Activated CD8-positive, alpha-beta memory T cell treated with anti-CD3 and anti-CD28 coated beads, Interleukin-2, amount 50 U/mL, for 4 hours (primary cell): Measurements from ENCODE around the gene ENKD1.

Experiments
- DNase-seq: peaks from one replicate; pipeline ENCODE4 v3.0.0-alpha.2; 2020

ENKD1 gene

GRCh38 chr16:67648764-67649407 lies 17.7 kb downstream of the ENKD1 start:
- DNase-seq, result no peak

GRCh38 chr16:67648088-67648763 lies 18.3 kb downstream of the ENKD1 start:
- no peak for DNase-seq

- DNase-seq, result no peak
Measured at GRCh38 chr16:67647681-67648080, 18.9 kb downstream of the ENKD1 start.

- DNase-seq, result no peak
Measured at GRCh38 chr16:67647111-67647651, 19.4 kb downstream of the ENKD1 start.

- no peak for DNase-seq
Measured at GRCh38 chr16:67645397-67646121, 21.0 kb downstream of the ENKD1 start.

GRCh38 chr16:67644038-67644437 lies 22.5 kb downstream of the ENKD1 start:
- DNase-seq, result no peak

- no peak for DNase-seq
Measured at GRCh38 chr16:67641779-67642708, 24.5 kb downstream of the ENKD1 start.

- no peak for DNase-seq
Measured at GRCh38 chr16:67637625-67638024, 28.9 kb downstream of the ENKD1 start.

GRCh38 chr16:67636713-67637112 lies 29.8 kb downstream of the ENKD1 start:
- DNase-seq, result no peak

- no peak for DNase-seq
Measured at GRCh38 chr16:67632415-67633172, 34.0 kb downstream of the ENKD1 start.

- no peak for DNase-seq
Measured at GRCh38 chr16:67628216-67628615, 38.3 kb downstream of the ENKD1 start.

GRCh38 chr16:67613808-67614207 lies 52.7 kb downstream of the ENKD1 start:
- DNase-seq, result peak; percentile 18
